Keratinocyte (primary cell): Measurements from ENCODE around the gene ITGB8.

Source experiments
- EZH2 ChIP-seq: IDR thresholded peaks from one replicate; pipeline ENCODE4 v1.6.1; 2012; ENCODE audit warnings: inconsistent platforms, mild to moderate bottlenecking, low read length, moderate library complexity
- TF ChIP-seq, protein P1 (sequence below), 3 experiments: IDR thresholded peaks in 1 of 3; conservative IDR thresholded peaks in 1 of 3; optimal IDR thresholded peaks in 1 of 3; 2 replicates in 2 of 3; 3 replicates in 1 of 3; pipeline versions ENCODE3 to v1.5.1; 2011; ENCODE audit warnings: low read length in 3 of 3, mild to moderate bottlenecking in 3 of 3, moderate library complexity in 2 of 3, control low read depth in 1 of 3, inconsistent platforms in 1 of 3; ENCODE audit not compliant: insufficient read depth in 2 of 3; ENCODE audit errors: extremely low read depth in 1 of 3

DNA sequence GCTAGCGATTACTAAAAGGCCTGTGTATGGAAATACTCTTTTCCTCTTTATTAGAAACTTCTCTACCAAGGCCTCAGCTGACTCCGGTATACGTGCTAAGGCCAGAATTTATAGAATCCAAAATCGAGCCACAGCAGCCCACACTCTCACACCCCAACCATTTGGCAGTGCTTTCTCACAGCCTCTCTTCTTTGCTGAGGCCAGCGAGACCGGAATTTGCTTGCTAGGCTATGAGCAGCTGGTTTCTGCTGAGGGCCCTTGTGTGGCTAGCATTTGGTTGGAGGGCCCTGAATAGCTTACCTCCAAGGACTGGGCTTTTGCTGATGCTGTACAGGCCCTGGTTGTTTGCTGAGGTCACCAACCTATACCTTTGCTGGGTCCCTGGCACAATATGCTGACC is 46.1 kb downstream of the ITGB8 start:
- TF ChIP-seq, protein P1, sequence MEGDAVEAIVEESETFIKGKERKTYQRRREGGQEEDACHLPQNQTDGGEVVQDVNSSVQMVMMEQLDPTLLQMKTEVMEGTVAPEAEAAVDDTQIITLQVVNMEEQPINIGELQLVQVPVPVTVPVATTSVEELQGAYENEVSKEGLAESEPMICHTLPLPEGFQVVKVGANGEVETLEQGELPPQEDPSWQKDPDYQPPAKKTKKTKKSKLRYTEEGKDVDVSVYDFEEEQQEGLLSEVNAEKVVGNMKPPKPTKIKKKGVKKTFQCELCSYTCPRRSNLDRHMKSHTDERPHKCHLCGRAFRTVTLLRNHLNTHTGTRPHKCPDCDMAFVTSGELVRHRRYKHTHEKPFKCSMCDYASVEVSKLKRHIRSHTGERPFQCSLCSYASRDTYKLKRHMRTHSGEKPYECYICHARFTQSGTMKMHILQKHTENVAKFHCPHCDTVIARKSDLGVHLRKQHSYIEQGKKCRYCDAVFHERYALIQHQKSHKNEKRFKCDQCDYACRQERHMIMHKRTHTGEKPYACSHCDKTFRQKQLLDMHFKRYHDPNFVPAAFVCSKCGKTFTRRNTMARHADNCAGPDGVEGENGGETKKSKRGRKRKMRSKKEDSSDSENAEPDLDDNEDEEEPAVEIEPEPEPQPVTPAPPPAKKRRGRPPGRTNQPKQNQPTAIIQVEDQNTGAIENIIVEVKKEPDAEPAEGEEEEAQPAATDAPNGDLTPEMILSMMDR (optimal IDR thresholded peaks at IDR 0.05 in 1 of 3, IDR thresholded peaks at IDR 0.05 in 1 of 3, conservative IDR thresholded peaks at IDR 0.05 in 1 of 3; ENCODE audit: extremely low read depth in 1 of 3, insufficient read depth in 2 of 3, low read length in 3 of 3), result no peak
- no peak for TF ChIP-seq EZH2
